HepG2 (cell line): ENCODE measurements around the gene TUBA1C. TPM values are rescaled to one million over a fixed set of nuclear protein-coding genes. Genes with fewer than 3 reads are reported as not detected.

Experiments
- ATAC-seq: fragments of 200-7000 bp; cut with Tn5 transposase; 3 replicates; pipeline ENCODE4 v1.9.1; 2020; ENCODE audit warnings: mild to moderate bottlenecking, moderate library complexity
- BruUV-seq: library from RNA; stranded (reverse); fragments of 400-500 nt; replicated peaks from 2 replicates; lab custom pipeline; 2021; lab: Mats Ljungman, UMichigan
- CTCF ChIA-PET: fragments of 300-600 bp; formaldehyde crosslinking; extraction: SDS; loops from one replicate; lab custom pipeline; 2021; ENCODE audit warnings: low total read pairs, inconsistent platforms, low intra/inter-chr PET ratio; lab: Yijun Ruan, JAX
- POLR2A ChIA-PET: fragments of 350-600 bp; sonication (Branson Sonifier 250); formaldehyde crosslinking; loops from one replicate; lab custom pipeline; 2020; ENCODE audit warnings: antibody characterized with exemption, inconsistent platforms; lab: Yijun Ruan, JAX
- DNase-seq: peaks from one replicate; pipeline ENCODE4 v3.0.0-alpha.2; 2015; ENCODE audit warnings: low spot score
- FAIRE-seq: peaks from 3 replicates; lab custom pipeline; 2011; peaks lifted over from hg19 to GRCh38; lab: Jason Lieb, UNC
- H2AFZ ChIP-seq: one replicate; pipeline ENCODE4 v1.6.1; 2011; ENCODE audit warnings: low read length, inconsistent platforms
- H3K27ac ChIP-seq: fragments of 300-600 bp; 3 replicates; pipeline ENCODE4 v1.8.0; 2011; ENCODE audit warnings: mixed run types, mild to moderate bottlenecking, mixed read lengths, low read length, inconsistent platforms; ENCODE audit not compliant: insufficient read depth; ENCODE audit errors: extremely low read length
- H3K27me3 ChIP-seq, 2 experiments: fragments of 200-600 bp in 1 of 2; 2 replicates in 1 of 2; 3 replicates in 1 of 2; pipeline versions ENCODE4 v1.6.0 to v1.8.0; 2011; ENCODE audit warnings: low read length in 2 of 2, mild to moderate bottlenecking in 2 of 2, moderate library complexity in 2 of 2, inconsistent platforms in 1 of 2; ENCODE audit not compliant: insufficient read depth in 2 of 2, control insufficient read depth in 1 of 2
- H3K36me3 ChIP-seq, 2 experiments: fragments of 200-600 bp in 1 of 2; replicated peaks in 1 of 2; 2 replicates in 1 of 2; 3 replicates in 1 of 2; pipeline versions ENCODE4 v1.5.1 to v1.8.0; 2011; ENCODE audit warnings: low read length in 2 of 2, inconsistent platforms in 1 of 2; ENCODE audit not compliant: insufficient read depth in 2 of 2, control insufficient read depth in 1 of 2
- H3K4me1 ChIP-seq: 2 replicates; pipeline ENCODE4 v1.5.1; 2012; ENCODE audit warnings: low read length, inconsistent platforms; ENCODE audit not compliant: insufficient read depth
- H3K4me2 ChIP-seq: 2 replicates; pipeline ENCODE4 v1.6.0; 2011; ENCODE audit warnings: low read depth, low read length, inconsistent platforms
- H3K4me3 ChIP-seq, 3 experiments: fragments of 200-600 bp in 1 of 3; sonication (generic), shearing (Covaris generic) in 1 of 3; replicated peaks in 1 of 3; 2 replicates each; pipeline ENCODE4 v1.5.1; 2011 to 2016; ENCODE audit warnings: low read length in 3 of 3, inconsistent platforms in 2 of 3, low read depth in 2 of 3, mild to moderate bottlenecking in 2 of 3, control low read depth in 1 of 3, mixed read lengths in 1 of 3; ENCODE audit not compliant: insufficient read depth in 1 of 3
- H3K79me2 ChIP-seq: one replicate; pipeline ENCODE4 v1.6.1; 2011; ENCODE audit warnings: low read length, inconsistent platforms; ENCODE audit not compliant: insufficient read depth
- H3K9ac ChIP-seq: 2 replicates; pipeline ENCODE4 v1.6.0; 2011; ENCODE audit warnings: mild to moderate bottlenecking, low read depth, low read length, inconsistent platforms; ENCODE audit not compliant: insufficient read depth
- H3K9me3 ChIP-seq: 2 replicates; pipeline ENCODE4 v1.5.1; 2012; ENCODE audit warnings: mild to moderate bottlenecking, low read length
- H4K20me1 ChIP-seq: 2 replicates; pipeline ENCODE4 v1.6.0; 2011; ENCODE audit warnings: inconsistent platforms, mild to moderate bottlenecking, low read length, moderate library complexity; ENCODE audit not compliant: insufficient read depth
- ATF1 ChIP-seq: IDR thresholded peaks from 2 replicates; pipeline ENCODE4 v1.6.1; 2016; ENCODE audit warnings: mild to moderate bottlenecking, control low read depth
- CBX5 ChIP-seq: sonication (generic); formaldehyde crosslinking; IDR thresholded peaks from 2 replicates; pipeline ENCODE4 v1.4.0; 2020; ENCODE audit warnings: missing genetic modification reagents, borderline replicate concordance
- CTCF ChIP-seq: sonication (generic); formaldehyde crosslinking; IDR thresholded peaks from 2 replicates; pipeline ENCODE4 v1.5.0; 2020; ENCODE audit warnings: mild to moderate bottlenecking, missing genetic modification reagents, moderate library complexity
- FIP1L1 ChIP-seq: fragments of 200-400 bp; formaldehyde crosslinking; IDR thresholded peaks from 2 replicates; pipeline ENCODE4 v1.6.1; 2018; ENCODE audit warnings: low read depth, mild to moderate bottlenecking, low read length, moderate library complexity, borderline replicate concordance; ENCODE audit not compliant: insufficient read depth
- JDP2 ChIP-seq: sonication (generic); formaldehyde crosslinking; IDR thresholded peaks from 2 replicates; pipeline ENCODE4 v1.8.1; 2022; ENCODE audit warnings: missing genetic modification reagents, borderline replicate concordance
- MNT ChIP-seq: fragments of 450-650 bp; IDR thresholded peaks from 2 replicates; pipeline ENCODE4 v1.6.1; 2016
- ONECUT2 ChIP-seq: sonication (generic); formaldehyde crosslinking; IDR thresholded peaks from 2 replicates; pipeline ENCODE4 v1.4.0; 2020; ENCODE audit warnings: missing genetic modification reagents
- ZBTB33 ChIP-seq: sonication (generic); formaldehyde crosslinking; IDR thresholded peaks from 2 replicates; pipeline ENCODE4 v1.4.0; 2020; ENCODE audit warnings: missing genetic modification reagents
- ZBTB42 ChIP-seq: sonication (generic); formaldehyde crosslinking; IDR thresholded peaks from 2 replicates; pipeline ENCODE4 v1.5.0; 2020; ENCODE audit warnings: mild to moderate bottlenecking, missing genetic modification reagents
- ZMAT3 ChIP-seq: sonication (generic); formaldehyde crosslinking; conservative IDR thresholded peaks from 2 replicates; pipeline ENCODE4 v1.7.0; 2021; ENCODE audit warnings: missing genetic modification reagents
- ZNF383 ChIP-seq: sonication (generic); formaldehyde crosslinking; IDR thresholded peaks from 2 replicates; pipeline ENCODE4 v1.4.0; 2020; ENCODE audit warnings: missing genetic modification reagents, mild to moderate bottlenecking, borderline replicate concordance
- ZNF430 ChIP-seq: sonication (generic); formaldehyde crosslinking; IDR thresholded peaks from 2 replicates; pipeline ENCODE4 v1.9.0; 2021; ENCODE audit warnings: mild to moderate bottlenecking, missing genetic modification reagents
- ZNF589 ChIP-seq: sonication (generic); formaldehyde crosslinking; conservative IDR thresholded peaks from 2 replicates; pipeline ENCODE4 v1.8.0; 2022; ENCODE audit warnings: mild to moderate bottlenecking, moderate library complexity, missing genetic modification reagents
- WGBS: methylation state at CpG from one replicate; pipeline ENCODE4 v1.1.6; 2017; ENCODE audit warnings: low lambda C conversion rate; 5-methylcytosine and 5-hydroxymethylcytosine counted together
- in situ Hi-C: cut with HindIII; loops from 2 replicates; pipeline ENCODE4 v1.10.0; 2017; ENCODE audit warnings: low pct_unique_long_range_greater_than_20kb; ENCODE audit not compliant: extremely low pct_ligation_motif_present
- intact Hi-C: fragments of 100-400 bp; cut with micrococcal nuclease; formaldehyde crosslinking; loops from one replicate; pipeline ENCODE4 v1.10.0; 2022; ENCODE audit not compliant: unreplicated experiment
- polyA plus RNA-seq, 8 experiments: library from polyadenylated mRNA; depleted of rRNA in 3 of 8; stranded (reverse) in 7 of 8; unstranded in 1 of 8; fragments of >200 nt; fragmentation: Illumina TruSeq in 4 of 8; extraction: Trizol in 4 of 8; gene quantifications; 2 replicates each; pipeline versions ENCODE4 v1.2.1 to v1.2.3, GENCODE V29; 2011 to 2016; ENCODE audit warnings: low read depth in 4 of 8, missing spikeins in 1 of 8, mixed read lengths in 1 of 8; ENCODE audit not compliant: insufficient read depth in 1 of 8
- total RNA-seq, 5 experiments: library from RNA; depleted of rRNA; stranded (reverse); fragments of >200 nt; fragmentation: Illumina TruSeq; extraction: Trizol; gene quantifications; 2 replicates each; pipeline ENCODE4 v1.2.3, GENCODE V29; 2016; ENCODE audit warnings: low read depth in 1 of 5

The TUBA1C gene
- total and polyA plus RNA-seq, 2 of the 13 experiments (the other 11 are each of a cell fraction or from before 2014, with no cell fraction given) = 693 to 1,075 TPM

- Histone ChIP-seq H4K20me1 (no peaks in the 10 kb centered on the region), H3K79me2 (no peaks in the 10 kb centered on the region), H3K9me3 (no peaks in the 10 kb centered on the region), H3K27me3 (peaks cover 3 to 36% of the 10 kb centered on the region in 2 experiments; a peak in 4 of 5 replicates), H3K4me3 (no peak overlapping the region), H3K9ac (no peak overlapping the region), H3K4me1 (peaks cover 40% of the 10 kb centered on the region), H3K36me3 (no peaks in the 10 kb centered on the region), H3K4me2 (peak overlapping the region; percentile 24; the same call in 1 of the 2 replicates), H2AFZ (no peak overlapping the region), H3K27ac (no peak overlapping the region)
- in situ Hi-C loops = loop anchor here (10.0 kb wide), 1 partner anchor 61 kb away; the partner anchor contains the start of gene DNAJC22
- FAIRE-seq (no peak), DNase-seq (no peak), ATAC-seq (peak; percentile 78)
- BruUV-seq = no TSS peak
- POLR2A ChIA-PET = interaction anchor here (1.2 kb wide), 1 partner anchor 18 kb away, joined by 7 read pairs; the partner anchor contains the start of gene TUBA1C
- 23% methylated on average over 17 of the region's 25 CpGs for WGBS
- TF ChIP-seq ATF1 (no peak), CBX5 (no peak), MNT (0 out of 2 replicates have a peak, but pooled peaks have one; percentile 18), ONECUT2 (CRISPR knock-in tag) (no peak), ZMAT3 (CRISPR knock-in tag) (no peak), CTCF (peak; percentile 26; the same call in 1 of the 2 replicates), FIP1L1 (no peak), ZBTB33 (peak; percentile 95), ZNF383 (CRISPR knock-in tag) (no peak), ZNF430 (CRISPR knock-in tag) (no peak), ZBTB42 (no peak), ZNF589 (CRISPR knock-in tag) (no peak), JDP2 (CRISPR knock-in tag) (no peak)
- CTCF ChIA-PET = no interaction called here
- intact Hi-C loops = no loop called here
Measured at GRCh38 chr12:49283541-49284429, 18.9 kb downstream of the TUBA1C start.
